Limb (tissue), 2 donors: ENCODE results near the gene CD82.

ENCODE experiments used
- DNase-seq, 2 donors: peaks; one replicate each; pipeline ENCODE4 v3.0.0-alpha.2; 2016; ENCODE audit errors: extremely low spot score in 2 of 2

Gene CD82, protein sequence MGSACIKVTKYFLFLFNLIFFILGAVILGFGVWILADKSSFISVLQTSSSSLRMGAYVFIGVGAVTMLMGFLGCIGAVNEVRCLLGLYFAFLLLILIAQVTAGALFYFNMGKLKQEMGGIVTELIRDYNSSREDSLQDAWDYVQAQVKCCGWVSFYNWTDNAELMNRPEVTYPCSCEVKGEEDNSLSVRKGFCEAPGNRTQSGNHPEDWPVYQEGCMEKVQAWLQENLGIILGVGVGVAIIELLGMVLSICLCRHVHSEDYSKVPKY

DNA sequence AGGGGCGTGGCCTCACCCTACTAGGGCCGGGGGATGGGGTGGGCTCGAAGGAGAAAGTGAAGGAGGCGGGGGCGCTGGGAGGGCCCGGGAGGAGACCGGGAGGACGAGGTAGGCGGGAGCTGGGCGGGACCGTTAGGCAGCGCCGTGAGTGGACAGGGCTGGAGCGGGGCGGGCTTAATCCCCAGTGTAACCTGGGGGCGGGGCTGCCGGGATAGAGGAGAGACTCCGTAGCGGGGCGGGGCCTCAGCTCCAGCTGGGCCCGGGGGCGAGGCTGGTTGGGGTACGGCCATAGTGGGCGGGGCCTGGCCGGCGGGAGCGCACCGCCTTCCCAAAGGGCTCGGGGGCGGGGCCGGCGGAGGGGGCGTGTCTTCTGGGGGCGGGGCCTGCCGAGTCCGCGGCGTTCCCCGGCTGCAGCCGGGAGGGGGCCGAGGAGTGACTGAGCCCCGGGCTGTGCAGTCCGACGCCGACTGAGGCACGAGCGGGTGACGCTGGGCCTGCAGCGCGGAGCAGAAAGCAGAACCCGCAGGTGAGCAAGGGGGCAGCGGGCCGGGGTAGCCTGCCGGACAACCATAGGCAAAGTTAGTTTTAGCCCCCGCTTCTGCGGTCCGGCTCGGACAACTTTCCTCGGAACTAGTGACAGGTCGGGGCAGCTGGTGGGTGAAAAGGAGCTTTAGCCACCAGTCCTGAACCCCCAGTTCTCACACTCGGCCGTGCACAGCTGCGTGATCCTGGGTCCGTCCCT, at the start of gene CD82:
Gene CD82 (plus strand): TSS at position 453 of the 742 bp plus-strand sequence. CDS start 29,000 bp downstream, outside the sequence.
- peak; percentile 99 to 100 for DNase-seq

DNA sequence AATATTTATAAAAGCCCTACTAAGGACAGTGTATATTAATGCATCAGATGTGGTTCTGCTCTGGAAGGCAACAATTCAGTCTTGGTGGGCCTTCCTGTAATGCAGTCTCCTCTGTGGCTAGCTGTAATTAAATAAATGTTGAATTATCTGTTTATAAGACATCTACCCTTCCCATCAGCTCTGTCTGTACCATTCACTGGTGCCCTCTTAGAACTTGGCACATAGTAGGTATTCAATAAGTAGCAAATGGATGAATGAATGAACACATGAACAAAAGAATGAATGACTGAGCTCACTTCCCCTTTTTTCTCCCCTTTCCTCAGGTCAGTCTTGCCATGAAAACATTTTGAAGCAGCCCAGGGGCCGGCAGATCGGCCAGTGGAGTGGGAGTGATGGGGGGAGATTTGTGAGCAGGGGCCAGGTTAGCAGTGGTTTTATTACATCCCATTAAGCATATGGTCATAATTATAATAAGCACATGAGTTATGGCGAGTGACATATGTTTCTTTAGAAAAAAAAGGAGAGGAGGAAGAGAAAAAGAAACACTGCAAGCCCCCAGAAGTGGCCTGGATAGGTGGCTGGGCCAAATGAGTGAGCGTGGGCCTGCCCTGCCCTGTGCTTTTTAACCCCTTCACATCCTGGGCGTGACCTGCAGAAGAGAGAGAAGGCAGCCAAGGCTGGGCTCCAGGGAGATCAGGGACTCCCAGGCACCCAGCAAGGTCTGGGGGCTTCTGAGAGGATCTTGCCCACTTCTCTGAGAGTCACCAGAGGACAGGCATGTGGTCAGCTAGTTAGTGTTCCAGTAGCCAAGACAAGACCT, 48.6 kb upstream of the CD82 start:
- no peak for DNase-seq

DNA sequence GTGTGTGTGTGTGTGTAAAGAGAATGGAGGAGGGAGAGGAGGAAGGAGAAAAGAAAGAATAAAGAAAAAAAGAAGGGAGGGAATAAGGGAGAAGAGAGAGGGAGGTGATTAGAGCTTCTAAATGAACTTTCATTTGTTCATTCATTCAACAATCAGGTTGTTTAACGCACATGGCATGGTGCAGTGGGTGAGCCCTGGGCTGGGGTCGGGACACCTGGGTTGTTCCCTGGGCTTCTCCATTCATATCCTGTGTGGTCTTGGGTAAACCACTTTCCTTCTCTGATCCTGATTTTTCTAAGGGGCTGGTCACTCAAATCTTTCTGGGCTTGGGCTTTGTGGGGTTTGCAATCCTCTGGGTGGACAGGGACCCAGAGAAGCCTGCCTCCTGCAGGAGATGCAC, 47.9 kb upstream of the CD82 start:
- no peak for DNase-seq

DNA sequence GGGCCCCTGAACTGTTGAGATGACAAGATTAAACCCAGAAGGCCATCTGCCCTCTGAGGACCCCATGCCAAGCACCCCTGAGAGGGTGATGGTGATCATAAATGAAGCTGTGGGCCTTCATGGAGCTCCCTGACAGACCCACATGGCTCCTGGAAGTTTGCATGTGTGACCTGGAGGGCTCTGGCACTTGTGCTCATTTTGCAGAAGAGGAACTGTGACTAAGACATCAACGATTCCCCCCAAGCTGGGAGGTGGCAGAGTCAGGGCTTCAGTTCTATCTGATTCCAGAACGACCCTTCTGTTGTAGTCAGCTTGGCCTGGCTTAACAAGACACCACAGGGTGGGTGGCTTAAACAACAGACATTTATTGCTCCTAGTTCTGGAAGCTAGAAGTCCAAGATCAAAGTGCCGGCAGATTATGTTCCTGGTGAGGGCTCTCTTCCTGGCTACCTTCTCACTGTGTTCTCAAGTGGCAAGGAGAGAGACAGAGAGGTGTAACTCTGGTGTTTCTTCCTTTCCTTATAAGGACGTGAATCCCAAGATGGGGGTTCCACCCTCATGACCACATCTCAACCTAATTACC, 46.4 kb upstream of the CD82 start:
- DNase-seq, result no peak

DNA sequence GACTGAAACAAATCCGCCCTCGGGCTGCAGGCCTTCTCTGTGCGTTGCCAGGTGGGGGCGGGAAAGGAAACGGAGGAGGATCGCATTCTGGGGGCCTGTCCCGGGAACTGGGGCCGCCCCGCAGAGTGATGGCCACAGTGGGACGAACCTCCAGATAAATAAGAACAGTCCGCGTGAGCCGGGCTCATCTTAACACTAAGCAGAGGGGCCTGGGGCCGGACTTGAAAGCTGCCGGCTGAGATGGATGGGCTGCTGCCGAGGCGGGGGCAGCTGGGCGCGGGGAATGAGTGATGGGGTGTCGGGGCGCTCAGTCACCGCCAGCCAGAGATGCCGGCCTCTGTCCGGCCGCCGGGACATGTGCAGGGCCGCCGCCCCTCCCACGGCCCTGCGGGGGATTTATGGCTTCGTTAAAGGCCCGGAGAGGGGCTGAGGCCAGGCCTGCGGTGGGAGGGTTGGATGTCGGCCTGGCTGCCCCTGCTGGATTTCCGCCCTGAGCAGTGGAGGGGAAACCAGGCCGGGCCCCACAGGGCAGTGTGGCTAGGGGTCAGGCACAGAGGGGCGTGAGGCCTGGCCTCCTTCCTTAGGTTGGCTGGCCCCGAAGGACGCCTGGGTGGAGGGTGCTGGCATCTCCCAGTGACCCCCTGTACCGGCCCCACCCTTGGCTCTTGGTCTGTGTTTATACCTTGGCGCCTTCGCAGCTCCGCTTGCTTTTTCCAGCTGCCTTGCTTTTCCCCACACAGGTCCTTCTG, 45.3 kb upstream of the CD82 start:
- peak; percentile 24 to 66 for DNase-seq

DNA sequence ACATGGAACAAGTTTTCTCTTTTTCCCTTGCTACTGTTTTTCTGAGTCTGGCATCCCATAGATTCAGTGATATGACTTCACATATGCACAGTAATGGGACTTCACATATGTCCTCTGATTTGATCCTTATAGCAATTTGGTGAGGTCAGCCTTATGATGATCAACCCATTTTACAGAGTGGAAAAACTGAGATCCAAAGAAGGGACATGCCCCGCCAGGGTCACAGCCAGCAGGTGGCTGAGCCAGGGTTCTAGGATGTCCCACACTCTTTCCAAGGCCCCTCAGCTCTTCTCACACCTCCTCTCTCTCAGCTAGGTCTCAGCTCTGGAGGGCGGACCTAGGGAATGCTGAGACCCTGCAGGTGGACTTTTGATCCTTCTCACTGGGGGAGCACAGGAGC, 44.3 kb upstream of the CD82 start:
- DNase-seq, result no peak

DNA sequence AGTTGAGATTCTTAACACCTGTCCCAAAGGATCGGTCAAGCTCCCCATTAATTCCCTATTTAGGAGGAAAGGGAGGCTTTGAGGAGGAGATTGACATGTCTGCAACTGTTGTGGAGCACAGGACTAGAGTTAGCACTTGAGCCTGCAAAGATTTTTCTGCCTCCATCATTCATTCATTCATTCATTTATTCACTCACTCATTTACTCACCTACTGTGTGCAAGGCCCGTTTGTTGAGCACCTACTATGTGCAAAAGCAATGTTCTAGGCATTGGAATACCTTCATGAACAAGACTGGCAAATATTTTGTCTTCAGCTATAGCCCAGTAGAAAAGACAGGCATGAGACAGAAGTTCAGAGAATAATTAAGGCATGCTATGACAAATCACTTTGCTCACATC, 43.2 kb upstream of the CD82 start:
- no peak for DNase-seq

DNA sequence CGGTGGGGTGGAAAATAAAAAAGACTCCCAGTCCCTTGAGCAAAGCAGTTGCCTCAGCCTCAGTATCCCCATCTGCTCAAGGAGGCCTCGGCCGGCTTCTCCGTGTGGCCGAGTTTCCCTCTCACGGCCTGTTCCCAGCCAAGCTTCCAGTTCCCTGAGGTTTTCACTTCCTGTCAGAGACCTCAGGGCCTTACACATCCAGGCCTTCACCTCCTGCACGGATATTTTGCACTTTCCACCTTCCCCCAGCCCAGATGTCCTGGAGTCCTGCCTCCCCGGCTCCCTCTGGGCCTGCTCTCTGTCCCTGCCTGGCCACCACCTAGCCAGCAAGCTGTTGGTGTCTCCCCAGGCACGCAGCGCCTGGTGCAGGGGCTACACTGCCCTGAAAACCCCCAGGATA, 41.1 kb upstream of the CD82 start:
- DNase-seq, result no peak

DNA sequence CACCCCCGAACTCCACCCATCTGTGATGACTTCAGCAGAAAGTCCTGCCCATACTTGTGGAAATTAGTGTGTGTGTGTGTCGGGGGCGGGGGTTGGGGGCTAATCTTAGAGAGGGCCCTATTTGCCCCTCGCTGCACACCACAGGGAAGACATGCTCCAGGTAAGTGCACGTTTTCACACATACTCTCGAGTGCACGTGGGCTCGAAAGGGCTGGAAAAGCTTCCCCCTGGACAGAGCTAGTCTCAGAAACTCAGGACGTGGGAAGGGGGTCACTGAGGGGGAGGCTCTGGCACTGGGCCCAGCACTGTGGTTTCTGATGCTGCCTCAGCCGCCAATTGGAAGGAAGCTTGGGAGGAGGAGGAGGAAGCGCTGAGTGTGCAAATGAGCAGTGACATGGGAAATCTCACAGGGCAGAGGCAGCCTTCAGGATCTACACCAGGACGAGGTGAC, 40.7 kb upstream of the CD82 start:
- peak in 1 of 2 donors; percentile 78 for DNase-seq

DNA sequence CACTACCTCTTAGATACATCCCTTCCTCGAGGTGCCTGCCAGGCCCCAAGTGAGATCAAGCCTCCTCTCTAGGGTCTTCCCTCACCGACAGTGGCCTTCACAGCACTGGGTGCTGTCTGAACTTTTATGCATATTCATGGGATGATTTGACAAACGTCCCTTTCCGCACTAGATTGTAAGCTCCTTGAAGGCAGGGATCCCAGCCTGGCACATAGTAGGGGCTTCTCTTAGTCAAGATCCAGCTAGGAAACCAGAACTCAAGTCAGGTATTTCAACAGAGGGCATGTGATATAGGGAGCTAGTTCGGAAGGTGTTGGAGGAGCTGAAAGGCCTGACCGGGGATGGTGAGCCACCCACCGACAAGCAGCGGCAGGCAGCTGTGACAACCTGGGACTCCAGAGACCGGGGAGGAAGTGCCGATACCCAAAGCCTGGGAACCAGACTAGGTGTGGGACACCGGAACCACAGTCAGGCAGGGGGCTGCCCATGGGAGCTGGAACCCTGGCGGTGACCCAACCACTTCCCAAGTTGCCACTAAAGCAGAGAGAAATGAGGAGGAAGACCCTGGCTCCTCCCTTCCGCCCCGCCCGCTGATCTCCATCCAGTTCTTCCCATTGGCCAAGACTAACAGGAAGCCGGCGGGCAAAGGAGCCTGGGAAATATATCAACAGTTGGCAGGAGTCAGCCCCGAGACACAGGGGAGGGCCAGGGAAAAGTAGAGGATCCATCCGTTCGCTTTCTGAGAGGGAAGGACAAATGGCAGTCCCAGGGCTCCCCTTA, 39.8 kb upstream of the CD82 start:
- DNase-seq, result peak in 1 of 2 donors; percentile 57

DNA sequence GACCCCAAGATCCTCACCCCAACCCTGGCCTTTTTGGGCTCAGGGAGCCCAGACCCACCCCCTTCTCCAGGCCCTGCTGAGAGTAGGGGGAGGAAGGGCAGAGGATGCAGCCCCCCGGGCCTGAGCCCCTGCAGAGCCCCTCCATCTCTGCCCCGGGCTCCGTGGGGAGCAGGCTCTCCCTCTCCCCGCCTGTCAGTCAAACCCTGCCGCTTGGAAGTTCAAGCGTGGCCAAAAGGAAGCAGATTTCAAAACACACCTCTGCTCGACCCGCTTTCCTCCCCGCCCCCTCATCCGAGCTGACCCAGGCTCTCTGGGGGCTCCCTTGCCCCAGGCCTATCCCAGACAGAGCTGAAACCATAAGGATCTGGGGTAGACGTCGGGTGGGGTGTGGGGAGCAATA, 39.0 kb upstream of the CD82 start:
- no peak for DNase-seq

DNA sequence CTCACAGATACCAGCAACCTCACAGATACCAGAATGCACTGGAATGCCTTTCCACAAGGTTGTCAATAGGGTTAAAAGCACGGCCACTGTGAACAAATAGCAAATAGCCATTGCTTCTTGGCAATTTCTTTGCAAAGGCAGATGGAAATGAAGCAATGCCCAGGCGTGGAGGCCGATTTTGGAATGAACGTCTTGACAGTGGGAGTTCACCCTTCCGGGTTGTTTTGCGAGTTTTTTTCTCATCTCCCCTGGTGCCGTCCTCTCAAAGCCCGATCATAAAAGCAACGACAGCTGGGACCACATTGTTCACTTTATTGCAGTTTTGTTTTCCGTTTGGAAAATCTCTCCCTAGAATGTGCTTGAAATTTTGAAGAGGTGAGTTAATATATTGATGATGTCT, 38.0 kb upstream of the CD82 start:
- DNase-seq, result no peak

DNA sequence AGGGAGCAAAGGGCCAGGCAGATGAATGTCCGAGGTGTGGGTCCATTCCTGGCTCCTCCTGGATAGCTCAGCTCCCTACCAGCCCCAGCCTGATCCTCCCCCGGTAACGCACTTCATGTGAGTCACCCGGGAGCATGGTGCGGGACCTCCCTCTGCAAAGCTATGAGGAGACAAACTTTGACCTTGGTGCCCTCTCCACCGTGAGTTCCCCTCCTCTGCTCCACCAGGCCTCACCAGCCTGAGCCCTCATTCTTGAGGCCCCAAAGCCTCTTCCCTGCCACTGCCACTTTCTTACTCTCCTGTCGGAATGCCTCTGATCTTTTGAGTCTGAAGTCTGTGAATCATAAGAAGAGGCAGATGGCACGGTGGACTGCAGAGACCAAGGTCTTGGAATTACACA, 37.4 kb upstream of the CD82 start:
- DNase-seq, result no peak

DNA sequence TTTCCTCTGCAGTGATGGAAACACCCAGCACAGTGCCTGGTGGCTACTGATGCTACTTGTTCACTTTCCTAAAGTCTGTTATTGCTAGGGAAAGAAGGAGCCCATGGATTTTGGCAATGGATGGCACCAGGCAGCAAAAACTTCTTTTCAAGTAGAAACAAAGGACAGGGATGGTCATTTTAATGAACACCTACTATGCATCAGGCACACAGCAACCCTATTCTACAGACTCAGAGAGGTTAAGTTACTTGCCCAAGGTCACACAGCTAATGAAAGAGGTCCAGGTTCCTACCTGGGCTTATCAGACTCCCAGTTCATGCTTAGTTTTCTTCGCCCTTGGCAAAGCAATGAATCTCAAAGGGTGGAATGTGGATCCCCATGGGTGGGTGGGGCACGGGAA, 36.9 kb upstream of the CD82 start:
- DNase-seq, result no peak

DNA sequence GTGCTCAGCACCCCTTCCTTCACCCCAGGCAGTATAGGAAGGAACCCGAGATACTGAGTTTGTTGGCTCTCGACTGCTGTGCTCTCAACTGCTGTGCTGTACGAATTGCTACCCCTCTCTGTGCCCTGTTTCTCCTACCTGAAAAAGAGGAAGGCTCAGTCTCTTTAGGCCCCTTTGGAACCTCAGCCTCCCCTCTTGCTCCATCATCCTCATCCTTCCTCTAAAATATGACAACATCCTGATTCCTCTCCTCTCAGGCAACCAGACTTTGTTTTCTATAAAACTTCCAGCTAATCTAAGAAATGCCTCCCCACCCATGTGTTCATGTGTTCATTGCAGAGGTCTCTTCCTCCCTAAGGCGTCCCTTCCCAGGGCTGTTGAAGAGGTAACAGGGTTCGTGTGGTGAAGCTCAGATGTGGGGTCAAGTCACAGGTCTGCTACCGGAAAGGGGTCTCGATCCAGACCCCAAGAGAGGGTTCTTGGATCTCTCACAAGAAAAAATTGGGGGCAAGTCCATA, 35.5 kb upstream of the CD82 start:
- no peak for DNase-seq

DNA sequence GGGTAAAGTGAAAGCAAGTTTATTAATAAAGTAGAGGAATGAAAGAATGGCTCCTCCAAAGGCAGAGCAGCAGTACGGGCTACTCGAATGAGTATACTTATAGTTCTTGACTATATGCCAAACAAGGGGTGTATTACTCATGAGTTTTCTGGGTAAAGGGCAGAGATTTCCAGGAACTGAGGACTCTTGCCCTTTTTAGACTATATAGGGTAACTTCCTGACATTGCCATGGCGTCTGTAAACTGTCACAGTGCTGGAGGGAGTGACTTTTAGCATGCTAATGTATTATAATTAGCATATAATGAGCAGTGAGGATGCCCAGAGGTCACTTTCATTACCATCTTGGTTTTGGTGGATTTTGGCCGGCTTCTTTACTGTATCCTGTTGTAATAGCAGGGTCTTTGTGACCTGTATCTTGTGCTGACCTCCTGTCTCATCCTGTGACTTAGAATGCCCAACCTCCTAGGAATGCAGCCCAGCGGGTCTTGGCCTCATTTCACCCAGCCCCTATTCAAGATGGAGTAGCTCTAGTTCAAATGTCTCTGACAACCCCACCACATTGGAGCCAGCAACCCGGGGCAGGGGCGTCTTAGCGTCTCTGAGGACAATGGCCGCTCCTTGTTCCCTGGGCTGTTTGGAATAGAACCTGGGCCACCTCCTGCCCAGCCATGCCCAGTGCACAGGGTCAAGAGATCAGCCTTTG, 34.9 kb upstream of the CD82 start:
- DNase-seq, result no peak

DNA sequence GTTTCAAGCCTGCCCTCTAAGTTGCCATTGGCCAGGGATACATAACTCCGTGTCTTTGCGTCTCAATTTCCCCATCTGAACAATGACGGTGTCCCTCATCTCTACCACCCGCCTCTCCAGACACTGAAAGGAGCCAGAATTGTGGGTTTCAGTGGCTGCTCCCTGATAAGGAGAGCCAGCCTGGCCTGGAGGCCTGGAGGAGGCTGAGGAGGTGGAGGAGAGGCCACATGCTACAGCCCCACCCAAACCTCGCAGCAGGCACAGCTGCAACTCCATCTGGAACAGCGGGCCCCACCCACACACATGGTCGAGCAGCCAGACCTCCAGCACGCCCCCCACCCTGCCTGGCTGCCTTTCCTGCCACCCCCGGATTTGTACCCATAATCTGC, 34.4 kb upstream of the CD82 start:
- DNase-seq, result no peak

DNA sequence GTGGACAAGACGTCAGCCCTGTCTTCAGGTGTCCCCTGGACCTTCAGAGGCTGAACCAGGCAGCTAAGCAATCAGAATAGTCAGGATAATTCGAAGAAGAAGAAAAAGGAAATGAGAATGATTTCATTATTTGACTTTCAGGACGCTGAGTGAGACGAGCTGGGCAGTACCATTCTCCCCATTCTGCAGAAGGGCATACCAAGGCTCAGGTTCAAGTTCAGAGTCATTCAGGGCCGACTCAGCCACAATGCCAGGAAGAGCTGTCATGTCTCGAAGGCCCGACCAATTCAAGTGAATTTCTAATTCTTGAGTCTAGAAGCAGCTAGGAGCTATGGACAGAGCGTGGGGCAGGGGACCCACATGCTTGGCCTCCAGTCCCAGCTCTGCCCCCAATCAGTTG, 33.8 kb upstream of the CD82 start:
- DNase-seq, result no peak

DNA sequence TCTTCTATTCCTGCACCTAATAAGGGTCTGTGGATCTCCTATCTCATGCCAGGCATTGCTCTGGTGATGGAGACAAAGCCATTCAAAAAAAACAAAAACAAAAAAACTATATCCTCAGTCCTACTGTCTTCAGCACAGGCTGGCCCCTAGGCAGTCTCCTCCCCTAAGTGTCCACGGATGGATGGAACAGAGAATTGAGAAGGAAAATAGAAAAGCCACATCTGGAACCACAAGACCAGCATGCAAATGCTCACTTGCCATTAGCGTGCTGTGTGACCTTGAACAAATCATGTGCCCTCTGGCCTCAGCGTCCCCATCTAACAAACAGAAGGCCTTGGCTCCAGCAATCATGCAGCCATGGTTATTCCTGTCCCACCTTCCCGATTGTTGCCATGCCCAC, 32.7 kb upstream of the CD82 start:
- DNase-seq, result no peak
